GM12874 (cell line): Measurements from ENCODE around the gene DENND1C.

Experiments used
- TF ChIP-seq, protein P1 (sequence below): IDR thresholded peaks from 2 replicates; pipeline ENCODE4 v1.5.1; 2011; ENCODE audit warnings: low read depth, mild to moderate bottlenecking, control low read depth, low read length, moderate library complexity; ENCODE audit not compliant: insufficient read depth

Gene DENND1C

GRCh38 chr19:6472713-6473112 lies 8.9 kb downstream of the DENND1C start:
- TF ChIP-seq, protein P1, sequence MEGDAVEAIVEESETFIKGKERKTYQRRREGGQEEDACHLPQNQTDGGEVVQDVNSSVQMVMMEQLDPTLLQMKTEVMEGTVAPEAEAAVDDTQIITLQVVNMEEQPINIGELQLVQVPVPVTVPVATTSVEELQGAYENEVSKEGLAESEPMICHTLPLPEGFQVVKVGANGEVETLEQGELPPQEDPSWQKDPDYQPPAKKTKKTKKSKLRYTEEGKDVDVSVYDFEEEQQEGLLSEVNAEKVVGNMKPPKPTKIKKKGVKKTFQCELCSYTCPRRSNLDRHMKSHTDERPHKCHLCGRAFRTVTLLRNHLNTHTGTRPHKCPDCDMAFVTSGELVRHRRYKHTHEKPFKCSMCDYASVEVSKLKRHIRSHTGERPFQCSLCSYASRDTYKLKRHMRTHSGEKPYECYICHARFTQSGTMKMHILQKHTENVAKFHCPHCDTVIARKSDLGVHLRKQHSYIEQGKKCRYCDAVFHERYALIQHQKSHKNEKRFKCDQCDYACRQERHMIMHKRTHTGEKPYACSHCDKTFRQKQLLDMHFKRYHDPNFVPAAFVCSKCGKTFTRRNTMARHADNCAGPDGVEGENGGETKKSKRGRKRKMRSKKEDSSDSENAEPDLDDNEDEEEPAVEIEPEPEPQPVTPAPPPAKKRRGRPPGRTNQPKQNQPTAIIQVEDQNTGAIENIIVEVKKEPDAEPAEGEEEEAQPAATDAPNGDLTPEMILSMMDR: no peak

DNA sequence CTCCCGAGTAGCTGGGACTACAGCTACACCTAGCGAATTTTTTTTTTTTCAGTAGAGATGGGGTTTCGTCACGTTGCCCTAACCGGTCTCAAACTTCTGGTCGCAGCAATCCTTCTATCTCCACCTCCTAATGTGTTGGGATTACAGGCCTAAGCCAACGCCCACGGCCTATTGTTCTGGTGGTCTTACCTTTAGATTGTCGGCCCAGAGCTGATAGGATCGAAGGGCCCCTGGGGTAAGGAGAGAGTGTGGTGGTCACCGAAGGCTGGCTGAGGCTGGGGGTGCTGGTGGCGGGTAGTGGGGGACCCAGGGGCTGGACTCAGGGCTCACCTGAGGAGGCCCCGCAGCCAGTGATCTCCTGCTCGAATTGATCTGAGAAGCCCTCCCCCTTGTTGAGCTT lies 10.5 kb downstream of the DENND1C start:
- TF ChIP-seq, protein P1: no peak

GRCh38 chr19:6470173-6470572 lies 11.4 kb downstream of the DENND1C start:
- TF ChIP-seq, protein P1: no peak

DNA sequence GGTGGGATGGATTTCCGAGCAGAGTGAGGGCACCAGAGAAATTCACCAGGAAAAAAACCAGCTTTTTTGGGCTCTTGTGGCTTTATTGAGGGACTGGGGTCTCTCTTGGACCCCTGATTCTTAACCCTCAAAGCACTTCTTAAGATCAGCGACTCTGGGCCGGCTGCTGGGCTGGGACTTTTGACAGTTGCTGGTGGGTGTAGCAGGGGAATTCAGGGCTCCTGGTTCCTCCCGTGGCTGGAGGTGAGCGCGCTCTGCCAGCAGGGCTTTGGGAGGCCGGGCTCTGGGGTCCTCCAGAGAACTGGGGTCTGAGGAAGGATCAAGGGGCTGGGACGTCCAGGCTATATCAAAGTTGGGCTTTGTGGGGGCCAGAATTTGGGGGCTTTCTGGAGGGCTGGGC lies 14.2 kb downstream of the DENND1C start:
- TF ChIP-seq, protein P1: no peak

- TF ChIP-seq, protein P1: no peak
These were observed 14.9 kb downstream of the DENND1C start for GRCh38 chr19:6466526-6467248.

DNA sequence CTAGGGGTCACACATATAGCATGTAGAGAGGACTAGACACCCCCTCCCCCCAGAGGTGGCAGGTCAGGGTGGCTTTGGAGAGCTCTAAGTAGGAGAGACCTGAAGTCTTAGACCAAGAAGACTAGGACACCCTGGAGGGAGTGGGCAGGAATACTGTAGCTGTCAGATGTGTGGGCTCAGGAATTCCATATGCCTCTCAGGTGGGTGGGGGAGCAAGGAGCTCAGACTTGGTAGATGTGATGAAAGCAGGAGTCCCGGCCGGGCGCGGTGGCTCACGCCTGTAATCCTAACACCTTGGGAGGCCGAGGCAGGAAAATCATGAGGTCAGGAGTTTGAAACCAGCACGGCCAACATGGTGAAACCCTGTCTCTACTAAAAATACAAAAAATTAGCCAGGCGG lies 15.9 kb downstream of the DENND1C start:
- TF ChIP-seq, protein P1: no peak

GRCh38 chr19:6465006-6465405 lies 16.6 kb downstream of the DENND1C start:
- TF ChIP-seq, protein P1: no peak
